Measurements from ENCODE around the gene USP49.

GRCh38 chr6:41818271-41819054 lies 76.7 kb downstream of the USP49 start:
- TF ChIP-seq POLR2A (IDR thresholded peaks at IDR 0.05; ENCODE audit: low read depth, low read length): no peak
- TF ChIP-seq TAF1 (IDR thresholded peaks at IDR 0.05; ENCODE audit: borderline replicate concordance, low read depth, low read length): no peak
- no peak for TF ChIP-seq POLR2AphosphoS5 (IDR thresholded peaks at IDR 0.05; ENCODE audit: low read depth, low read length)

Measured in GM12892 (cell line).